Tibial nerve (tissue), 4 donors: ENCODE measurements around the gene CFDP1. TPM values are rescaled to one million over a fixed set of nuclear protein-coding genes. Genes with fewer than 3 reads are reported as not detected.

Experiments
- DNase-seq, 2 donors: peaks; one replicate each; pipeline ENCODE4 v3.0.0-alpha.2; 2019; ENCODE audit warnings: low spot score in 2 of 2
- H3K27ac ChIP-seq, 4 donors: fragments of 200-600 bp; sonication (generic) in 3 of 4; one replicate each; pipeline ENCODE4 v1.5.1; 2017 to 2019; ENCODE audit warnings: mild to moderate bottlenecking in 1 of 4
- H3K27me3 ChIP-seq, 2 donors: fragments of 200-600 bp; sonication (generic) in 1 of 2; one replicate each; pipeline versions ENCODE4 v1.5.1 to v1.6.0; 2017 to 2019
- H3K36me3 ChIP-seq, 3 donors: fragments of 200-600 bp; sonication (generic); one replicate each; pipeline ENCODE4 v1.5.1; 2018 to 2019
- H3K4me1 ChIP-seq, 4 donors: fragments of 200-600 bp; sonication (generic) in 3 of 4; one replicate each; pipeline ENCODE4 v1.5.1; 2017 to 2019
- H3K4me3 ChIP-seq, 4 donors: fragments of 200-600 bp; sonication (generic) in 3 of 4; one replicate each; pipeline ENCODE4 v1.5.1; 2017 to 2019; ENCODE audit warnings: mild to moderate bottlenecking in 1 of 4, moderate library complexity in 1 of 4
- H3K9me3 ChIP-seq, 4 donors: fragments of 200-600 bp; sonication (generic) in 3 of 4; one replicate each; pipeline ENCODE4 v1.5.1; 2017 to 2019
- CTCF ChIP-seq, 5 experiments: fragments of 200-600 bp in 3 of 5; fragments of 450-650 bp in 2 of 5; sonication (generic) in 3 of 5; IDR thresholded peaks; one replicate each; pipeline ENCODE4 v1.5.1; 2016 to 2019; ENCODE audit warnings: antibody characterized with exemption in 5 of 5, mild to moderate bottlenecking in 3 of 5, moderate library complexity in 2 of 5
- EP300 ChIP-seq, 2 donors: sonication (generic); formaldehyde crosslinking; IDR thresholded peaks; one replicate each; pipeline ENCODE4 v1.6.1; 2017; ENCODE audit warnings: antibody characterized with exemption in 2 of 2, mild to moderate bottlenecking in 1 of 2
- POLR2A ChIP-seq, 2 donors: fragments of 450-650 bp; IDR thresholded peaks; one replicate each; pipeline ENCODE4 v1.6.1; 2017; ENCODE audit warnings: antibody characterized with exemption in 2 of 2, mild to moderate bottlenecking in 2 of 2, moderate library complexity in 2 of 2
- WGBS, 2 donors: methylation state at CpG; one replicate each; pipeline ENCODE4 v1.1.5; 2018; 5-methylcytosine and 5-hydroxymethylcytosine counted together
- total RNA-seq, 4 donors: library from RNA; depleted of rRNA; stranded (reverse); fragments of >200 nt; gene quantifications; one replicate each; pipeline ENCODE4 v1.1.0, GENCODE V29; 2016

Gene CFDP1
- total RNA-seq, 4 donors from 2014 or later: 35.6 to 120 (median 62.4) TPM

- no peaks in the 10 kb centered on the region for H3K9me3 ChIP-seq
- peaks cover 0 to 18% (median 0%) of the 10 kb centered on the region in 3 donors for H3K36me3 ChIP-seq
- WGBS, 2 donors: 89 to 97% methylated on average over 3 of the region's 3 CpGs
- no peak overlapping the region for H3K4me3 ChIP-seq
- H3K27ac ChIP-seq: no peak overlapping the region
- DNase-seq: no peak
- TF ChIP-seq EP300 (IDR thresholded peaks at IDR 0.05) (no peak), CTCF (IDR thresholded peaks at IDR 0.05) (no peak), POLR2A (IDR thresholded peaks at IDR 0.05) (no peak)
- H3K27me3 ChIP-seq: no peaks in the 10 kb centered on the region
- peaks cover 0 to 30% (median 19%) of the 10 kb centered on the region in 4 donors for H3K4me1 ChIP-seq
Observed at GRCh38 chr16:75308011-75308410, 125.3 kb downstream of the CFDP1 start.

GRCh38 chr16:75307506-75307905 lies 125.8 kb downstream of the CFDP1 start:
- no peak for TF ChIP-seq CTCF (IDR thresholded peaks at IDR 0.05)
- no peak for TF ChIP-seq EP300 (IDR thresholded peaks at IDR 0.05)
- TF ChIP-seq POLR2A (IDR thresholded peaks at IDR 0.05): no peak
- DNase-seq: no peak
- Histone ChIP-seq H3K4me3 (no peak overlapping the region), H3K9me3 (no peaks in the 10 kb centered on the region), H3K36me3 (peaks cover 0 to 21% (median 0%) of the 10 kb centered on the region in 3 donors), H3K27ac (peak overlapping the region in 1 of 4 donors; percentile 36), H3K27me3 (no peaks in the 10 kb centered on the region), H3K4me1 (peaks cover 0 to 30% (median 19%) of the 10 kb centered on the region in 4 donors)
- 97 to 99% methylated on average over 3 of the region's 3 CpGs for WGBS, 2 donors

- H3K4me3 ChIP-seq: no peak overlapping the region
- WGBS, 2 donors: 63 to 73% methylated on average over 9 of the region's 9 CpGs
- H3K27ac ChIP-seq: peak overlapping the region in 3 of 4 donors; percentile 73 to 89 (median 76)
- peaks cover 0 to 34% (median 0%) of the 10 kb centered on the region in 3 donors for H3K36me3 ChIP-seq
- H3K9me3 ChIP-seq: no peaks in the 10 kb centered on the region
- H3K4me1 ChIP-seq: peaks cover 0 to 30% (median 19%) of the 10 kb centered on the region in 4 donors
- H3K27me3 ChIP-seq: no peaks in the 10 kb centered on the region
- TF ChIP-seq CTCF (IDR thresholded peaks at IDR 0.05): no peak
- TF ChIP-seq POLR2A (IDR thresholded peaks at IDR 0.05): no peak
- TF ChIP-seq EP300 (IDR thresholded peaks at IDR 0.05): no peak
- DNase-seq: no peak
Observed at GRCh38 chr16:75306099-75306762, 127.1 kb downstream of the CFDP1 start.

- peak in 1 of 2 donors; percentile 70 for TF ChIP-seq EP300 (IDR thresholded peaks at IDR 0.05)
- TF ChIP-seq POLR2A (IDR thresholded peaks at IDR 0.05): no peak
- H3K27ac ChIP-seq: peak overlapping the region; percentile 11 to 89 (median 74)
- no peak overlapping the region for H3K4me3 ChIP-seq
- no peaks in the 10 kb centered on the region for H3K9me3 ChIP-seq
- peak in 1 of 2 donors; percentile 54 for DNase-seq
- WGBS, 2 donors: 48 to 59% methylated on average over 8 of the region's 8 CpGs
- H3K27me3 ChIP-seq: no peaks in the 10 kb centered on the region
- H3K4me1 ChIP-seq: peaks cover 0 to 30% (median 19%) of the 10 kb centered on the region in 4 donors
- peaks cover 0 to 41% (median 0%) of the 10 kb centered on the region in 3 donors for H3K36me3 ChIP-seq
Observed at GRCh38 chr16:75305364-75306098, 127.8 kb downstream of the CFDP1 start.

GRCh38 chr16:75304521-75305363 lies 128.6 kb downstream of the CFDP1 start:
- peak overlapping the region; percentile 11 to 89 (median 74) for H3K27ac ChIP-seq
- no peak for DNase-seq
- H3K4me3 ChIP-seq: no peak overlapping the region
- H3K4me1 ChIP-seq: peaks cover 0 to 30% (median 19%) of the 10 kb centered on the region in 4 donors
- H3K9me3 ChIP-seq: no peaks in the 10 kb centered on the region
- TF ChIP-seq CTCF (IDR thresholded peaks at IDR 0.05): no peak
- TF ChIP-seq POLR2A (IDR thresholded peaks at IDR 0.05): no peak
- TF ChIP-seq EP300 (IDR thresholded peaks at IDR 0.05): no peak
- no peaks in the 10 kb centered on the region for H3K27me3 ChIP-seq
- WGBS, 2 donors: 49 to 50% methylated on average over 4 of the region's 4 CpGs
- H3K36me3 ChIP-seq: peaks cover 0 to 49% (median 0%) of the 10 kb centered on the region in 3 donors
